ENCODE data around the gene SASH1.

SASH1 gene

GRCh38 chr6:148599967-148600426 is 257.4 kb downstream of the SASH1 start:
- H3K4me3 ChIP-seq (ENCODE audit: insufficient read depth, low read depth, low read length, poor library complexity, severe bottlenecking), result no peak overlapping the region
- H3K9me3 ChIP-seq (ENCODE audit: control insufficient read depth, low read length), result no peaks in the 10 kb centered on the region
- no peaks in the 10 kb centered on the region for H3K36me3 ChIP-seq (ENCODE audit: control insufficient read depth, insufficient read depth, low read length)
- no peaks in the 10 kb centered on the region for H3K4me1 ChIP-seq (ENCODE audit: control insufficient read depth, insufficient read depth, low read length, poor library complexity, severe bottlenecking)
- peaks cover 2% of the 10 kb centered on the region for H3K27me3 ChIP-seq (replicated peaks; ENCODE audit: control insufficient read depth, insufficient read depth, low read length, poor library complexity, severe bottlenecking)
- no peak overlapping the region for H3K27ac ChIP-seq (ENCODE audit: insufficient read depth, low read length, poor library complexity, severe bottlenecking)
- no peak for DNase-seq
